Liver (tissue), 9 donors: Measurements from ENCODE around the gene TCF7L1. TPM values are rescaled to one million over a fixed set of nuclear protein-coding genes. Genes with fewer than 3 reads are reported as not detected.

Experiments used
- DNase-seq: peaks from one replicate; pipeline ENCODE4 v3.0.0-alpha.2; 2017; ENCODE audit warnings: low spot score
- H3K27ac ChIP-seq, 2 donors: one replicate each; pipeline ENCODE4 v1.7.0; 2013; ENCODE audit warnings: inconsistent platforms in 2 of 2, low read length in 2 of 2, control low read depth in 1 of 2, low read depth in 1 of 2, mild to moderate bottlenecking in 1 of 2
- H3K27me3 ChIP-seq, 4 donors: one replicate each; pipeline versions ENCODE4 v1.6.1 to v1.7.0; 2013; ENCODE audit warnings: low read length in 3 of 4, inconsistent platforms in 1 of 4, mild to moderate bottlenecking in 1 of 4, moderate library complexity in 1 of 4; ENCODE audit not compliant: control insufficient read depth in 4 of 4, insufficient read depth in 4 of 4
- H3K36me3 ChIP-seq, 4 donors: one replicate each; pipeline versions ENCODE4 v1.6.1 to v1.7.0; 2013; ENCODE audit warnings: low read length in 3 of 4, mild to moderate bottlenecking in 3 of 4, low read depth in 1 of 4, moderate library complexity in 1 of 4; ENCODE audit not compliant: control insufficient read depth in 4 of 4, insufficient read depth in 3 of 4
- H3K4me1 ChIP-seq, 4 donors: one replicate each; pipeline versions ENCODE4 v1.6.1 to v1.7.0; 2013; ENCODE audit warnings: low read length in 3 of 4, mild to moderate bottlenecking in 3 of 4, moderate library complexity in 1 of 4; ENCODE audit not compliant: control insufficient read depth in 4 of 4, insufficient read depth in 4 of 4
- H3K4me3 ChIP-seq, 3 donors: one replicate each; pipeline versions ENCODE4 v1.6.1 to v1.7.0; 2013; ENCODE audit warnings: low read length in 3 of 3, control low read depth in 1 of 3, low read depth in 1 of 3, mild to moderate bottlenecking in 1 of 3
- H3K9ac ChIP-seq, 2 donors: one replicate each; pipeline ENCODE4 v1.7.0; 2013; ENCODE audit warnings: low read length in 2 of 2, mild to moderate bottlenecking in 2 of 2, moderate library complexity in 2 of 2, control low read depth in 1 of 2, low read depth in 1 of 2
- H3K9me3 ChIP-seq, 4 donors: one replicate each; pipeline versions ENCODE4 v1.6.1 to v1.7.0; 2013; ENCODE audit warnings: low read length in 3 of 4; ENCODE audit not compliant: control insufficient read depth in 4 of 4
- ATF3 ChIP-seq: IDR thresholded peaks from 2 replicates; pipeline ENCODE4 v1.6.1; 2016; ENCODE audit warnings: antibody characterized with exemption
- CTCF ChIP-seq: fragments of 150-350 bp; IDR thresholded peaks from 2 replicates; pipeline ENCODE4 v1.5.1; 2017; ENCODE audit warnings: improper control_type of control experiment, low read depth, low read length; ENCODE audit not compliant: missing input control
- EGR1 ChIP-seq, 2 donors: IDR thresholded peaks; 2 replicates each; pipeline ENCODE4 v1.6.1; 2016 to 2018; ENCODE audit warnings: antibody characterized with exemption in 2 of 2, low read depth in 2 of 2
- FOXA1 ChIP-seq: IDR thresholded peaks from 2 replicates; pipeline ENCODE4 v1.6.1; 2016; ENCODE audit warnings: antibody characterized with exemption
- FOXA2 ChIP-seq: IDR thresholded peaks from 2 replicates; pipeline ENCODE4 v1.6.1; 2016; ENCODE audit warnings: antibody characterized with exemption
- GABPA ChIP-seq, 2 donors: IDR thresholded peaks in 1 of 2; conservative IDR thresholded peaks in 1 of 2; 2 replicates each; pipeline ENCODE4 v1.6.1; 2016; ENCODE audit warnings: antibody characterized with exemption in 2 of 2, mild to moderate bottlenecking in 1 of 2, moderate library complexity in 1 of 2
- HNF4A ChIP-seq, 2 donors: conservative IDR thresholded peaks; 2 replicates each; pipeline ENCODE4 v1.6.1; 2016; ENCODE audit warnings: antibody characterized with exemption in 2 of 2, mild to moderate bottlenecking in 2 of 2
- HNF4G ChIP-seq: IDR thresholded peaks from 2 replicates; pipeline ENCODE4 v1.6.1; 2016; ENCODE audit warnings: antibody characterized with exemption
- JUND ChIP-seq, 2 donors: IDR thresholded peaks; 2 replicates each; pipeline ENCODE4 v1.6.1; 2016; ENCODE audit warnings: antibody characterized with exemption in 2 of 2
- MAX ChIP-seq: IDR thresholded peaks from 2 replicates; pipeline ENCODE4 v1.6.1; 2016; ENCODE audit warnings: antibody characterized with exemption
- NR2F2 ChIP-seq: IDR thresholded peaks from 2 replicates; pipeline ENCODE4 v1.6.1; 2016; ENCODE audit warnings: antibody characterized with exemption
- RAD21 ChIP-seq, 2 donors: IDR thresholded peaks; 2 replicates each; pipeline ENCODE4 v1.6.1; 2016; ENCODE audit warnings: antibody characterized with exemption in 2 of 2, mild to moderate bottlenecking in 2 of 2
- REST ChIP-seq: IDR thresholded peaks from 2 replicates; pipeline ENCODE4 v1.6.1; 2016; ENCODE audit warnings: antibody characterized with exemption, mild to moderate bottlenecking
- RXRA ChIP-seq, 2 donors: IDR thresholded peaks; 2 replicates each; pipeline ENCODE4 v1.6.1; 2017 to 2018; ENCODE audit warnings: antibody characterized with exemption in 2 of 2, mild to moderate bottlenecking in 1 of 2
- SP1 ChIP-seq: IDR thresholded peaks from 2 replicates; pipeline ENCODE4 v1.6.1; 2018; ENCODE audit warnings: antibody characterized with exemption, mild to moderate bottlenecking
- TAF1 ChIP-seq: conservative IDR thresholded peaks from 2 replicates; pipeline ENCODE4 v1.6.1; 2016; ENCODE audit warnings: antibody characterized with exemption, mild to moderate bottlenecking
- YY1 ChIP-seq: IDR thresholded peaks from 2 replicates; pipeline ENCODE4 v1.6.1; 2016; ENCODE audit warnings: antibody characterized with exemption, mild to moderate bottlenecking
- ZBTB33 ChIP-seq: IDR thresholded peaks from 2 replicates; pipeline ENCODE4 v1.6.1; 2016; ENCODE audit warnings: antibody characterized with exemption
- WGBS: extraction: QIAGEN DNeasy Blood & Tissue Kit; methylation state at CpG from one replicate; pipeline ENCODE4 v1.1.7; 2013; 5-methylcytosine and 5-hydroxymethylcytosine counted together
- polyA plus RNA-seq, 2 donors: library from polyadenylated mRNA; stranded (reverse) in 1 of 2; unstranded in 1 of 2; fragments of 200-250 nt in 1 of 2; fragments of >200 nt in 1 of 2; fragmentation: Nextera tagmentation in 1 of 2; extraction: Ambion mirVana in 1 of 2; gene quantifications; one replicate each; pipeline versions ENCODE4 v1.2.1 to v1.2.3, GENCODE V29; 2013 to 2015
- total RNA-seq, 2 donors: library from RNA; depleted of rRNA; stranded (reverse); fragments of >200 nt; gene quantifications; one replicate each; pipeline ENCODE4 v1.2.3, GENCODE V29; 2014
- donor health status: healthy.
- donor health status: healthy.
- donor health status: healthy.
- donor health status: healthy.
- donor health status: healthy.

Gene TCF7L1
- total and polyA plus RNA-seq, 4 donors = 1.6 to 6.0 (median 4.8) TPM

GRCh38 chr2:85189606-85190270, 56.5 kb downstream of the TCF7L1 start:
- no peak for DNase-seq
- Histone ChIP-seq H3K36me3 (no peaks in the 10 kb centered on the region), H3K9me3 (no peaks in the 10 kb centered on the region), H3K4me1 (peaks cover 0 to 2% (median 0%) of the 10 kb centered on the region in 4 donors), H3K27me3 (no peaks in the 10 kb centered on the region), H3K9ac (no peak overlapping the region), H3K27ac (no peak overlapping the region), H3K4me3 (no peak overlapping the region)
- WGBS = 91% methylated on average over 12 of the region's 12 CpGs
- no peak for TF ChIP-seq SP1
- TF ChIP-seq TAF1 = no peak
- no peak for TF ChIP-seq REST
- no peak for TF ChIP-seq JUND (IDR thresholded peaks at IDR 0.05)
- TF ChIP-seq RXRA (IDR thresholded peaks at IDR 0.05) = no peak
- TF ChIP-seq HNF4A (conservative IDR thresholded peaks at IDR 0.05) = no peak
- TF ChIP-seq EGR1 (IDR thresholded peaks at IDR 0.05; ENCODE audit: low read depth in 2 of 2) = no peak
- TF ChIP-seq YY1 = no peak
- no peak for TF ChIP-seq HNF4G
- no peak for TF ChIP-seq CTCF
- TF ChIP-seq ATF3 = no peak
- no peak for TF ChIP-seq FOXA2
- TF ChIP-seq RAD21 (IDR thresholded peaks at IDR 0.05) = no peak
- TF ChIP-seq FOXA1 = no peak
- TF ChIP-seq MAX = no peak
- TF ChIP-seq ZBTB33 = no peak
- TF ChIP-seq GABPA (IDR thresholded peaks at IDR 0.05 in 1 of 2, conservative IDR thresholded peaks at IDR 0.05 in 1 of 2) = no peak
- TF ChIP-seq NR2F2 = no peak
